Stimulated activated CD8-positive, alpha-beta memory T cell treated with anti-CD3 and anti-CD28 coated beads, Interleukin-12 subunit alpha, Interleukin-12 subunit beta, amount 100 ng/mL, for 1 hour (primary cell): ENCODE data around the gene PRKG2.

ENCODE experiments used
- DNase-seq: peaks from one replicate; pipeline ENCODE4 v3.0.0-alpha.2; 2020; ENCODE audit warnings: low read depth

Gene PRKG2

DNA sequence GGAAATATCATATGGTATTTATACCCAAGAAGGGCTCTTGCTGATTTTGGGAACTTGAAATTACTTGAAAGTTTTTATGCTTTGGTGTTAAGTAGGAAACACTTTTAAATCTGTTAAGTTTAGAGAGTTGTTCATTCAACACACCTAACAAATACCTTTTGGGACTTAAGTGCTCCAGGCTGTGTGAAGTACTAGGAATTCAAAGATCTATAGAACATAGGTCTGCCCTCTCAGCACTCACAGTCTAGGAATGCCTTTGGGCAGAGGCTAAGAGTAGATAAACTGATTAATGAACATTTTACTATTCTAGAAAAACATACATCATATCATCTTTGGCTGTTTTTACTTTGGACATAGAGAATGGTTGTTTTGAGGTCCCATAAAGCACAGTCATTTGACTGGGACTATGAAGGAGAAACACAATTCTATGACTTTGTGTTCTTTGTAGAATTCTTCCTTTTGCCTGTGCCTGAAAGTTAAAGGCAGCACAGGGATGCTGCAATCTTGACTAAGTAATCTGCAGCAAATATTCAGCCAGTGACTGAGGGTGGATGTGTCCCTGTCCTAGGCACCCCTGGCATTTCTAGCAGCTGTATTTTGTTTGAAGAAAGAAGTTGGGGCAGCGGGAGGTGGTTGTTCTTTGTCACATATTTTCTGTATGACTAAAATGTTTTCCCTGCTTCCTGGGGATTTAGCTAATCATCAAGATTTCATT, 176.2 kb downstream of the PRKG2 start:
- DNase-seq: no peak
